Adipocyte (in vitro differentiated cells): ENCODE data around the gene CCDC38.

Experiments
- DNase-seq: peaks from one replicate; pipeline ENCODE4 v3.0.0-alpha.2; 2015; ENCODE audit warnings: low read depth
- H3K27me3 ChIP-seq: replicated peaks from 2 replicates; pipeline ENCODE4 v1.7.0; 2013; ENCODE audit warnings: mild to moderate bottlenecking, low read length, moderate library complexity; ENCODE audit not compliant: control insufficient read depth, insufficient read depth
- H3K36me3 ChIP-seq: 2 replicates; pipeline ENCODE4 v1.7.0; 2013; ENCODE audit warnings: low read length, mild to moderate bottlenecking, moderate library complexity; ENCODE audit not compliant: control insufficient read depth, insufficient read depth, severe bottlenecking
- H3K4me1 ChIP-seq: 2 replicates; pipeline ENCODE4 v1.7.0; 2013; ENCODE audit warnings: mild to moderate bottlenecking, low read length, moderate library complexity; ENCODE audit not compliant: control insufficient read depth, insufficient read depth
- H3K4me3 ChIP-seq: 2 replicates; pipeline ENCODE4 v1.7.0; 2013; ENCODE audit warnings: mild to moderate bottlenecking, low read length, moderate library complexity
- H3K9ac ChIP-seq: 2 replicates; pipeline ENCODE4 v1.7.0; 2013; ENCODE audit warnings: mild to moderate bottlenecking, low read length, moderate library complexity
- H3K9me3 ChIP-seq: 2 replicates; pipeline ENCODE4 v1.7.0; 2013; ENCODE audit warnings: mild to moderate bottlenecking, low read length, moderate library complexity; ENCODE audit not compliant: control insufficient read depth

Gene CCDC38

DNA sequence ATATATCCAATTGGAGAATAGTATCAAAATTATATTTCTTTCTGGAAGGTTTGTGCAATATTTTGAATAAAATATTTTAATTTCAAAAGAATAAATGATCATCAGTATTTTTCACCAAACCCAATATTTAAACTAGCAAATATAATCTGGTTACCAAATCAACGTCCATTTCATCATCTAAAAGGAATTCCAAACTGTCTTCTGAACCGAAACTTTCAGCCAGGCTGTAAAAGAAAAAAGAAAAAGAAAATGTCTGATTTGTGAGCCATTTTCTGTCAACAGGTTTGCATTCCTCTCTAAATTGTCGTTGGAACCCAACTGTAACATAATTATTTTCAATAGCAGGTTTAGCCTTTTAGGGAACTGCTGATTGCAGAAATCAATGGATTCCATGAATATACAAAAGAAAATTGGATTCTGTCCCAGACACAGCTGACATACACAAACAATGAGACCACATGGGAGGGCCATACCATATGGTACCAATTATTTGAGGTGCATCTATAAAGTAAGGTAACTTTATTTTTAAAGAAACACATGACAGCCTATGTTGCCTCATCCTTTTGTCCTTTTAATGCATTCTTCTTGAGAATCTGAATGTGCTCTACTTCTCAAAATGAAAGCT is 61.0 kb downstream of the CCDC38 start:
- Histone ChIP-seq H3K9ac (peak overlapping the region; percentile 28), H3K36me3 (no peaks in the 10 kb centered on the region), H3K4me3 (peak overlapping the region; percentile 63), H3K9me3 (no peaks in the 10 kb centered on the region), H3K27me3 (no peaks in the 10 kb centered on the region), H3K4me1 (peaks cover 22% of the 10 kb centered on the region)
- DNase-seq: peak; percentile 56

DNA sequence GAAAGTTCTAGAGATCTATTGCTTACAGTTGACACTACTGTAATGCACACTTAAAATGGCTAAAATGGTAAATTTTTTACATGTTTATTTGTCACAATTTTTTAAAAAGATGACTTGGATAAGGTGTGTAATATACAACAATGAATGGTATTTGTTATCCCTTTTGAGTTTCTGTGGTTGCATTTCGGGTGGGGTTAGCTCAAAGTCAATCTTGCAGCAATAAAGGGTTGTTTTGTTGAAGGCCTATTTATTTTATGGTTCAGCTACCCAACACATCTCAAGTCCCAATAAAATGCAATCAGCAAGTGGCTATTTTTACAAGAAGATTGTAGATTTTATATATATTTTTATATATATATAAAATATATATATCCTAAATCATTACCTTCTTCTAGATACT is 61.5 kb downstream of the CCDC38 start:
- H3K4me3 ChIP-seq: no peak overlapping the region
- no peaks in the 10 kb centered on the region for H3K27me3 ChIP-seq
- peaks cover 22% of the 10 kb centered on the region for H3K4me1 ChIP-seq
- no peak overlapping the region for H3K9ac ChIP-seq
- no peaks in the 10 kb centered on the region for H3K9me3 ChIP-seq
- no peak for DNase-seq
- H3K36me3 ChIP-seq: no peaks in the 10 kb centered on the region

DNA sequence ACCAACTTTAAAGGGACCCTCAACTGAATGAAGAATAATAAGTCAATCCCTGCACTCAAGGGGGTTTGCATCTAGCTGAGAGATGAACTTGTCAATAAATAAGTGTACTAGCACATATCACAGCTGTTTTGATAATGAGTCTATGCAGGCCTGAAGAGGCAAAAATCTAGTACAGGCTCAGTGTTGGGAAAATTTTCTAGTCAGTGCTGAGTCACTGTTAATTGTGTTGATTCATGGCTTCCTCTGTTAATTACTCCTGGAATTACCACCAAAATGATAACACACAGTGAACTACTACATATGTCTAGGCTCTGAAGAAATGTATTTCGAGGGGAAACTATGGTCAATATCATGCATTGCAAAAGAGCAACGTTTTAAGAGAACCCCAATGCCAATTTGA is 64.8 kb downstream of the CCDC38 start:
- H3K4me1 ChIP-seq: peaks cover 22% of the 10 kb centered on the region
- no peaks in the 10 kb centered on the region for H3K9me3 ChIP-seq
- no peaks in the 10 kb centered on the region for H3K36me3 ChIP-seq
- H3K4me3 ChIP-seq: no peak overlapping the region
- no peak for DNase-seq
- H3K9ac ChIP-seq: no peak overlapping the region
- no peaks in the 10 kb centered on the region for H3K27me3 ChIP-seq

DNA sequence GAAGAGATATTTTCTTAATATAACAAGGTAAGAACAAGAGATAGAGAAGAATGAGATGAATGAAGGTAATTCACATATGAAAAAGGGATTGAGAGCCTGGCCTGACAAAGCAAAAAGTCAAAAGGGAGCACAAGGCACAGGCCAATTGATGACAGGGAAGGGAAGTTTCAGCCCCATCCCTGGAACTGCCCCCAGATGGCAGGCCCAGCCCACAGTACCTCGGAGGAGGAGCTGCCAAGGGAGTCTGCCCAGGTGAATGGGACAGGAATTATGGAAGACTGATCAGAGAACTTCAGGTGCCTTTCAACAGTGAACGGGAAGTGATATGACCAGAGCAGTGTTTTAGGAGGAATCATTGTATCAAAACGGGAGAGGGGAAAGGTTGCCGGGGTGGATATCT is 68.0 kb downstream of the CCDC38 start:
- Histone ChIP-seq H3K27me3 (no peaks in the 10 kb centered on the region), H3K9ac (no peak overlapping the region), H3K9me3 (no peaks in the 10 kb centered on the region), H3K36me3 (no peaks in the 10 kb centered on the region), H3K4me3 (no peak overlapping the region), H3K4me1 (peaks cover 9% of the 10 kb centered on the region)
- DNase-seq: no peak

DNA sequence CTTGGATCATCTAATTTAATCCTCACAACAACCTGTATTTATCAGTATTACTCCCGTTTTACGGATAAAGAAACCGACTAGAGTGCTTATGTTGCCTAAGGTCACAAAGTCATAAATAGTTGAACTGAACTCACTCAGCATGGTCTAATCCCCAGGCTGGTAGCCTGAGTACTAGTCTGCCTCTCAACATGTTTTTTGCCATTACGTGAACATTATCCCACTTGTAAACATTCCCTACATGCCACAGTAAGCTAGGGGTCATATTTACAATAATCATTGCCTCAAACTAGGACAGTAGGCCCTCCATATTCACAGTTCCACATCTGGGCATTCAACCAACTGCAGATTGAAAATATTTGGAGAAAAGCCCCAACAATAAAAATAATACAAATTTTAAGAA is 71.5 kb downstream of the CCDC38 start:
- Histone ChIP-seq H3K4me1 (no peaks in the 10 kb centered on the region), H3K36me3 (peaks cover 31% of the 10 kb centered on the region), H3K4me3 (no peak overlapping the region), H3K9me3 (no peaks in the 10 kb centered on the region), H3K27me3 (no peaks in the 10 kb centered on the region), H3K9ac (no peak overlapping the region)
- DNase-seq: peak; percentile 5

DNA sequence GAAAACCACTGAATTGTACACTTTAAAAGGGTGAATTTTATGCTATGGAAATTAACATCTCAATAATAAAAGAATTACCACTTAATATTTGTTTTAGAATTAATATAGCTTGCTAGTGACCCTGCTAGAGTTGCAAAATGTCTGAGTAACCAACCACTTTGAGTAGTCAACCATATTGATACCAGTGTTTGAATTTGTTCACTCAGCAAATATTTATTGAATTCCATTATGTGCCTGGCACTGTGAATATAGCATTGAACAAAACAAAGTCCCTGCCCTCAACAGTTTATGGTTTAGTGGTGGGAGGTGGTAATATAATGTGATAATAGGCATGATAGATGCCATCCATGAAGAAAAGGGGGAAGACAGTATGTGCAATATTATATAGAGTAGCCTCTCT is 79.1 kb downstream of the CCDC38 start:
- H3K9me3 ChIP-seq: no peaks in the 10 kb centered on the region
- no peak for DNase-seq
- H3K4me3 ChIP-seq: no peak overlapping the region
- H3K27me3 ChIP-seq: no peaks in the 10 kb centered on the region
- peaks cover 19% of the 10 kb centered on the region for H3K4me1 ChIP-seq
- peaks cover 70% of the 10 kb centered on the region for H3K36me3 ChIP-seq
- H3K9ac ChIP-seq: no peak overlapping the region

DNA sequence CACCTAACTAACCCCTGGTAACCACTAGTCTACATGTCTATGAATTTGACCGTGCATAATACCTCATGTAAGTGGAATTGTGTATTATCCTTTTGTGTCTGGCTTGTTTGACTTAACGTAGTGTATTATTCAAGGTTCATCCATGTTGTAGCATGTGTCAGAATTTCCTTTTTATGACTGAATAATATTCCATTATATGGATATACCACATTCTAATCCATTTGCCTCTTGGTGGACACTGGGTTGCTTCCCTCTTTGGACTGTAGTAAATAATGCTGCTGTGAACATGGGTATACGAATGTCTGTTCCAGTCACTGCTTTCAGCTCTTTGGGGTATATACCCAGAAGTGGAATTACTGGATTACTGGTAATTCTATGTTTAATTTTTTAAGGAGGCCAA is 80.4 kb downstream of the CCDC38 start:
- no peak overlapping the region for H3K4me3 ChIP-seq
- no peaks in the 10 kb centered on the region for H3K9me3 ChIP-seq
- H3K9ac ChIP-seq: no peak overlapping the region
- H3K27me3 ChIP-seq: no peaks in the 10 kb centered on the region
- DNase-seq: no peak
- H3K36me3 ChIP-seq: peaks cover 59% of the 10 kb centered on the region
- peaks cover 20% of the 10 kb centered on the region for H3K4me1 ChIP-seq

DNA sequence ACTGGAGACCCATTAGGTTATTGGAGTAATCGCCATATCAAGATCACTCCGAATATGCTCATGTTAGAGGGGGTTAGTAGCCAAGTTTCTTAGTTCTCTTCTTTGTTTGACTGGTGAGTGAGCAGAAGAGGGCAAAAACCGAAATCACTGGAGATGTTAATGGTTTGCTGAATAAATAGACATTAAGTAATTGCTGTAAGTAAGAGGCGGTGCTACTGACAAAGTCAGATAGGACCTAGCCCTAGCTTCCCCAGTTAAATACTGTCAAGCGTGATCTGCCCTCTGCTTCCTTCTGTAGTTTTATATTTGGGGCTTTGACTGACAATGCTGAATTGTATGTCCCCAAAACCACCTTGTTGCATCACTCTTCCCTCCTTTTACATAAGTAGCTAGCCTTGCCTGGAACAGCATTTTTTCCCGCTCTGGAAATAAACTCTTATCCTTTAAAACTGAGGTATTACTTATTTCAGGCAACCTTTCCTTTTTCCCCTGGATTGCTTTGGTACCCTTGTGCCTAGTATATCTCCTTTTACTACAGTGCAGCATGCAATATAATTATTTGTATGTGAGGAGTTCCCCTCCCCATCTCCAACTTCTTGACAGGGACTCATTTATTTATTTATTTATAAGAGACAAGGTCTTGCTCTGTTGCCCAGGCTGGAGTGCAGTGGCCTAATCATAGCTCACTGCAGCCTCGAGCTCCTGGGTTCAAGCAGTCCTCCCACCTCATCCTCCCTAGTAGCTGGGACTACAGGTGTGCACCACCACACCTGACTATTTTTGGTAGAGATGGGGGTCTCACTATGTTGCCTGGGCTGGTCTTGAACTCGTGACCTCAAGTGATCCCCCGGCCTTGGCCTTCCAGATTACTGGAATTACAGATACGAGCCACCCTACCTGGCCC is 82.2 kb downstream of the CCDC38 start:
- peak; percentile 8 for DNase-seq
- H3K27me3 ChIP-seq: no peaks in the 10 kb centered on the region
- peak overlapping the region; percentile 88 for H3K4me3 ChIP-seq
- peaks cover 20% of the 10 kb centered on the region for H3K4me1 ChIP-seq
- H3K9ac ChIP-seq: peak overlapping the region; percentile 81
- no peaks in the 10 kb centered on the region for H3K9me3 ChIP-seq
- H3K36me3 ChIP-seq: peaks cover 41% of the 10 kb centered on the region

DNA sequence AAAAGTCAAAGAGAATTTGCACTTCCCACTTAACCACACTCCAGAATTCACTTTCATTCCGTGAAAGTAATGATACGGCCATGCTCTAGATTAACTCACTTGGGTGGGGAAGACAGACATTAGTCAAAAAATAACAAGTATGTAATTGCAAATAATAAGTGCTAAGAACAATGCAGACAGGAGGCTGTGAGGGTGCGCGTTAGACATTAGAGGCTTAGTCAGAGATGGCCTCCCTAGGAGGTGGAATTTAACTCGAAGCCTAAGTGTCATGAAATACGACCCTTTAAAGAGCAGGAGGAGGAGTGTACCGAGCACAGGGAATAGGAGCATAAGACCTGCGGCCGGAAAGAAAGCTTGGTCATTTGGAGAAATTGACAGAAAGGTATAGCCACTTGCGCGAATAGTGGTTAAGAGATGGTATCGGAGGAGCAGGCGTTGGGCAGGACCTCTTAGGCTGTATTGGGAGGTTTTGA is 83.0 kb downstream of the CCDC38 start:
- Histone ChIP-seq H3K9ac (peak overlapping the region; percentile 81), H3K4me3 (peak overlapping the region; percentile 88), H3K9me3 (no peaks in the 10 kb centered on the region), H3K27me3 (peaks cover 4% of the 10 kb centered on the region), H3K36me3 (peaks cover 33% of the 10 kb centered on the region), H3K4me1 (peaks cover 20% of the 10 kb centered on the region)
- DNase-seq: peak; percentile 56

DNA sequence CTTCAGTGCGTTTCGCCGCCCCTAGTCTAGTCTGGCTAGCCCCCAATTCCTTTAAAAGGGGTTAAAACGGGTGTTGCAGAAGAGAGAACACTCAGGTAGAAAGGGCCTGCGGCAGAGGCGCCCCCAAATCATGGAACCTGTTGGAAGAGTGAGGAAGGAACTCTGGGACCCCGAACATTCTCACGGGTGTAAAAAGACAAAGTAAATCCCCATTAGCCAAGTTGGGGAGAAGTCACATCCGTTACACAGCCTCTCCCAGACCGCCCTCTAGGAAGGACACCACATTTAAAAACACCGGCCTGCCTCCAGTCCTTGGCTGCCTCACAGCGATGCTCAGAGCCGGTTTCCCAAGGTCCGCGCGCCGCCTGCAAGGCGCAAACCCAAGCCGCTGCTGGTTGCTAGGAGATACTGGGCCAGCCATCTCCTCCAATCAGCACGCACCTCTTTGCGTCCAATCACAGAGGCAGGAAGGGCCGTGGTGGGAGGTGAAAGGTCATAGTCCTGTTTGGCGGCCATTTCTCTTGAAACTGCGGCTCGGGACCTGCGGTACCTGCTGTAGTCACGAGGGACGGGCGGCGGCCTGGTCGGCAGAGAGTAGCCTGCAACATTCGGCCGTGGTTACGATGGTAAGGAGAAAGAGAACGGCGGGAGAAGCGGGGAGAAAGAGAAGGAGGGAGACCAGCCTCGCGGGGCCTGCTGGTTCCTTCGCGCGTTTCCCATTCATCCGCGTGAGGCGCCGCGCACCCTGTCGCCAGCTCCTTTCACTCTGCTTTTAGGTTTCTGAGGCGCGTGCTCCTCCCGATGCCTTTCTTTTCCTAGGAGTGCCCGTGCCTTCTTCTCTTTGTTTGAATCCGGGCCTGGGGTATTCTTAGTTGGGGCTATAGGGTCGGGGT is 83.7 kb downstream of the CCDC38 start, which contains the start of gene SNRPF:
Gene SNRPF, plus strand, starts transcription at position 502 of the 893 bp plus-strand sequence. Its CDS starts 122 bp downstream, at position 624.
- Histone ChIP-seq H3K36me3 (peaks cover 26% of the 10 kb centered on the region), H3K4me3 (peak within 1 kb of the TSS; percentile 88), H3K9me3 (no peaks in the 10 kb centered on the region), H3K4me1 (peaks cover 20% of the 10 kb centered on the region), H3K27me3 (peaks cover 5% of the 10 kb centered on the region), H3K9ac (peak within 1 kb of the TSS; percentile 81)
- DNase-seq: peak; percentile 98

DNA sequence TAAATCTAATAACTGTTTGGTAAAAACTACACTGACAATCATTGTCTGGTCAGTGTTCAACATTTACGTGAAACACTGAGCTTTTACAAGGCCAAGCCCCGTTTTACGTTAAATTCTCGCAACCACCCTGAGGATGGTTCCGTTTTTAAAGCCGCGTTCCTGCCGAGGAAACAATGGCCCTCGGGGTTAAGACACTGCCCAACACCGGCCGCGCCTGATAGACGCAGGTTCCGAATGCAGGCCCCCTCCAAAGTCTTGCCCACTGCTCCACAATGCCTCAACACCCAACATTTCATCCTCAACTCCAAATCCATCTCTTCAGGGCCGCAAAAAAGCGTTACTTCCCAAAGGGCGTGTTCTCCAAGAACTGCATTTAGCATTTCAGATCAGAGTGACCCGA is 84.6 kb downstream of the CCDC38 start:
- peaks cover 17% of the 10 kb centered on the region for H3K36me3 ChIP-seq
- H3K9me3 ChIP-seq: no peaks in the 10 kb centered on the region
- DNase-seq: no peak
- peaks cover 5% of the 10 kb centered on the region for H3K27me3 ChIP-seq
- H3K4me1 ChIP-seq: peaks cover 20% of the 10 kb centered on the region
- H3K4me3 ChIP-seq: no peak overlapping the region
- H3K9ac ChIP-seq: no peak overlapping the region
